Measurements from ENCODE around the gene SEC22B.
"Not testable (repeated sequence)": the region's sequence is repeated elsewhere in the genome, so short reads cannot be mapped to it uniquely, and the experiment has no call there.

The SEC22B gene

GRCh38 chr1:120144626-120145025 is 31.7 kb downstream of the SEC22B start:
- not testable (repeated sequence) for DNase-seq

GRCh38 chr1:120144169-120144568 is 32.2 kb downstream of the SEC22B start:
- not testable (repeated sequence) for DNase-seq

- DNase-seq = not testable (repeated sequence)
These were observed 33.0 kb downstream of the SEC22B start for GRCh38 chr1:120143334-120143733.

- not testable (repeated sequence) for DNase-seq
These were observed 33.6 kb downstream of the SEC22B start for GRCh38 chr1:120142512-120143263.

GRCh38 chr1:120141865-120142264 is 34.5 kb downstream of the SEC22B start:
- not testable (repeated sequence) for DNase-seq

- not testable (repeated sequence) for DNase-seq
These were observed 35.6 kb downstream of the SEC22B start for GRCh38 chr1:120140656-120141265.

GRCh38 chr1:120136086-120136485 is 40.2 kb downstream of the SEC22B start:
- DNase-seq = not testable (repeated sequence)

GRCh38 chr1:120133928-120134325 is 42.4 kb downstream of the SEC22B start:
- DNase-seq = not testable (repeated sequence)

GRCh38 chr1:120133228-120133927 is 42.9 kb downstream of the SEC22B start:
- DNase-seq = no peak

- not testable (repeated sequence) for DNase-seq
These were observed 43.9 kb downstream of the SEC22B start for GRCh38 chr1:120132406-120132763.

GRCh38 chr1:120131611-120132405 is 44.5 kb downstream of the SEC22B start:
- DNase-seq = not testable (repeated sequence)

- DNase-seq = not testable (repeated sequence)
These were observed 48.4 kb downstream of the SEC22B start for GRCh38 chr1:120127921-120128320.

- DNase-seq = not testable (repeated sequence)
These were observed 50.1 kb downstream of the SEC22B start for GRCh38 chr1:120126216-120126615.

- DNase-seq = not testable (repeated sequence)
These were observed 51.7 kb downstream of the SEC22B start for GRCh38 chr1:120124628-120125027.

GRCh38 chr1:120123813-120124510 is 52.4 kb downstream of the SEC22B start:
- not testable (repeated sequence) for DNase-seq

GRCh38 chr1:120122262-120122893 is 53.9 kb downstream of the SEC22B start:
- not testable (repeated sequence) for DNase-seq

- DNase-seq = not testable (repeated sequence)
These were observed 54.5 kb downstream of the SEC22B start for GRCh38 chr1:120121830-120122229.

GRCh38 chr1:120120525-120120924 is 55.8 kb downstream of the SEC22B start:
- DNase-seq = not testable (repeated sequence)

- not testable (repeated sequence) for DNase-seq
These were observed 58.7 kb downstream of the SEC22B start for GRCh38 chr1:120117371-120118177.

- not testable (repeated sequence) for DNase-seq
These were observed 60.2 kb downstream of the SEC22B start for GRCh38 chr1:120116094-120116493.

GRCh38 chr1:120113134-120113533 is 63.2 kb downstream of the SEC22B start:
- not testable (repeated sequence) for DNase-seq
